IPS-NIHi7 (cell line): ENCODE measurements around the gene SIPA1L3.
A peak's percentile ranks its signal among the peaks of the same experiment; 100 is the strongest.
"Not testable (repeated sequence)": the region's sequence is repeated elsewhere in the genome, so short reads cannot be mapped to it uniquely, and the experiment has no call there.

Experiments used
- DNase-seq: peaks from one replicate; pipeline ENCODE4 v3.0.0; 2012; ENCODE audit warnings: mixed read lengths; ENCODE audit errors: extremely low spot score

Gene SIPA1L3

DNA sequence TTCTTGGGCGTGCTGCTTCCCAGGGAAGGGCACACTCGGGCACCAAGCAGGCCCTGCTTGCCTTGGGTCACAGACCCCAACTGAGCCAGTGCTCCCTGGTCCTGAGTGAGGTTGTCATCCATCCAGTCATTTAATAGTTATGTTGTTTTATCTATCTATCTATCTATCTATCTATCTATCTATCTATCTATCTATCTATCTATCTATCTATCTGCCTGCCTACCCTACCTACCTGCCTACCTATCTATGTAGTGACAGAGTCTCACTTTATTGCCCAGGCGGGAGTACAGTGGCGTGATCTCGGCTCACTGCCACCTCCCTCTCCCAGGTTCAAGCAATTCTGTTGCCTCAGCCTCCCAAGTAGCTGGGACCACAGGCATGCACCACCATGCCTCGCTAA is 164.0 kb downstream of the SIPA1L3 start:
- not testable (repeated sequence) for DNase-seq

- no peak for DNase-seq
These were observed 164.6 kb downstream of the SIPA1L3 start for GRCh38 chr19:38071647-38072046.

DNA sequence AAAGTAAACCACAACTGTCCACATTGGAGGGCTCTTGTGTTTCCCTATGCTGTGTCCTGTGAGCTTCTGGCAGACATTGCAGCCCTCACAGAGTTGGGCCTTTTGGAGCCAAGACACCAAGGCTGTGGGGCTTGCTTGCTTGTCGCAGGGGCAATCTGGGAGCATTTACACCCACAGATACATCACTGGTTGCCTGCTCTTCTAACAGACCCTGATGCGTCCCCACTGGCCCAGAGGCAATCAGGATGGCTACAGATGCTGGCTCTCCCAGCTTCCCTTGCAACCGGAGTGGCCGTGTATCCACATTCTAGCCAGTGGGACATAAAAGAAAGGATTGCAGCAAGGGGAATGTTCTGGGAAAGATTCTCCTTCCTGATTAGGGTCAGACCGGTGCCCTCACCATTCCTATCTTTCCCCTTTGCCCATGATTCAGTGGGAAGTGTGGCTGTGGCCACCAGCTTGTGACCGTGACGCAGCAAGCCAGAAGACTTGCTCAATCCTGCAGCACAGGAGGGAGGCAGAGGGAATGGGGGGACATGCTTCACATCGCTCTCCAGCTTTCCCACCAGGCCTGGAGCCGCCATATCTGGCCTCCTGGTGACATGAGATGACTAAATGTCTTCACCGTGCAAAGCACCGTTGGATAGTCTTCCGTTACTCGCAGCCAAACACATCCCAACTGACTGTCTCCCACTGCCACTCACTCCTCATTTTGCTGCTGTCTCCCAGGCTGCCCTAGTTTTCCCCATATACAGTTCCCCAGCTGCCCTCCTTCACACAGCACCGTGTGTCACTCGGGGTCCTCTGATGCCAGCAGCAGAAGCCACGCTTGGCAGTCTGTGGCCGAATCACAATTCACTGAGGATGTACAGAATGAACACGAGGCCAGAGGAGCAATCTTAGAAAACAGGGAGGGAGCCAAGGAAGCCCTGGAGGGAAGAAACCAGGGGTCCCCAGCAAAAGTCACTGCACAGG is 166.1 kb downstream of the SIPA1L3 start:
- no peak for DNase-seq

- DNase-seq: peak; percentile 87
These were observed 167.1 kb downstream of the SIPA1L3 start for GRCh38 chr19:38073841-38074685.

GRCh38 chr19:38076337-38076736 is 169.3 kb downstream of the SIPA1L3 start:
- DNase-seq: no peak

DNA sequence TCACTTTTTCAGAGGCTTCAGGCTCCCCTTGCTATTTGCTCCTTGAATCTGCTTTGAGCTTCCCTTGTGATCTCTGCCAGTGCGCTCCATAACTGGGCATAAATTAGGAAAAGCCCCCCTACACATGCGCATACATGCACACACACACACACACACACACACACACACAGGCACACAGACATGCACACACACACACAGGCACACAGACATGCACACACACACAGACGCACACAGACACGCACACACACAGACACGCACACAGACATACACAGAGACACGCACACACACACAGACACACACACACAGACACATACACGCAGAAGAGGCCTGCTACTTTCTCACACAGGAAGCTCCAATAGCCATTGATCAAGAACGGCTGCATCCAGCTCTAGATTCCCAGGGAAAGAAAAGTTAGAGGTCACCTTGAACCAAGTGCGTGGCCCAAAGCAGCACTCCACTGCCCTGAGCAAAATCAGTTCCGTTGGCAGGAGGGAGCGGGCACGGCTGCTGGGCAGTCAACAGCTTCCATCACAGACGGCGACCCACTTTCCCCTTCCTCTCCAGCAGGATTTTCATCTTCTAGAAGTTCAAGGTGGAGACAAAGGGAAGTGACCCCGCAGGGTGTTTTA is 171.4 kb downstream of the SIPA1L3 start:
- no peak for DNase-seq

- no peak for DNase-seq
These were observed 172.9 kb downstream of the SIPA1L3 start for GRCh38 chr19:38079926-38080380.

GRCh38 chr19:38081547-38082255 is 174.7 kb downstream of the SIPA1L3 start:
- no peak for DNase-seq

DNA sequence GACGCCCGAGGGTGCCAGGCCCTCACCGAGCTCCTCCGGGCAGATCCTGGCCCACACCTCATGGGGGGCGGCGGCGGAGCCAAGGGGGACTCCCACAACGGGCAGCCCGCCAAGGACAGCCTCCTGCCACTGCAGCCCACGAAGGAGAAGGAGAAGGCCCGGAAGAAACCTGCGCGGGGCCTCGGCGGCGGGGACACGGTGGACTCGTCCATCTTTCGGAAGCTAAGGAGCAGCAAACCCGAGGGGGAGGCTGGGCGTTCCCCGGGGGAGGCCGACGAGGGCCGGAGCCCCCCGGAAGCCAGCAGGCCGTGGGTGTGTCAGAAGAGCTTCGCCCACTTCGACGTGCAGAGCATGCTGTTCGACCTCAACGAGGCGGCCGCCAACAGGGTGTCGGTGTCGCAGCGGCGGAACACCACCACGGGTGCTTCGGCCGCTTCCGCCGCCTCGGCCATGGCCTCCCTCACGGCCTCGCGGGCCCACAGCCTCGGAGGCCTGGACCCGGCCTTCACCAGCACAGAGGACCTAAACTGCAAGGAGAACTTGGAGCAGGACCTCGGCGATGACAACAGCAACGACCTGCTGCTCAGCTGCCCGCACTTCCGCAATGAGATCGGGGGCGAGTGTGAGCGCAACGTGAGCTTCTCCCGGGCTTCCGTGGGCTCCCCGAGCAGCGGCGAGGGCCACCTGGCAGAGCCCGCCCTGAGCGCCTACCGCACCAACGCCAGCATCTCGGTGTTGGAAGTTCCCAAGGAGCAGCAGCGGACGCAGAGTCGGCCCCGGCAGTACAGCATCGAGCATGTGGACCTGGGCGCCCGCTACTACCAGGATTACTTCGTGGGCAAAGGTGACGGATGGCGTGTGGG is 175.5 kb downstream of the SIPA1L3 start:
- DNase-seq: no peak

- DNase-seq: no peak
These were observed 177.2 kb downstream of the SIPA1L3 start for GRCh38 chr19:38084196-38084595.

- DNase-seq: no peak
These were observed 182.4 kb downstream of the SIPA1L3 start for GRCh38 chr19:38089440-38089839.

GRCh38 chr19:38093154-38093553 is 186.1 kb downstream of the SIPA1L3 start:
- no peak for DNase-seq

GRCh38 chr19:38093587-38093986 is 186.6 kb downstream of the SIPA1L3 start:
- DNase-seq: no peak

DNA sequence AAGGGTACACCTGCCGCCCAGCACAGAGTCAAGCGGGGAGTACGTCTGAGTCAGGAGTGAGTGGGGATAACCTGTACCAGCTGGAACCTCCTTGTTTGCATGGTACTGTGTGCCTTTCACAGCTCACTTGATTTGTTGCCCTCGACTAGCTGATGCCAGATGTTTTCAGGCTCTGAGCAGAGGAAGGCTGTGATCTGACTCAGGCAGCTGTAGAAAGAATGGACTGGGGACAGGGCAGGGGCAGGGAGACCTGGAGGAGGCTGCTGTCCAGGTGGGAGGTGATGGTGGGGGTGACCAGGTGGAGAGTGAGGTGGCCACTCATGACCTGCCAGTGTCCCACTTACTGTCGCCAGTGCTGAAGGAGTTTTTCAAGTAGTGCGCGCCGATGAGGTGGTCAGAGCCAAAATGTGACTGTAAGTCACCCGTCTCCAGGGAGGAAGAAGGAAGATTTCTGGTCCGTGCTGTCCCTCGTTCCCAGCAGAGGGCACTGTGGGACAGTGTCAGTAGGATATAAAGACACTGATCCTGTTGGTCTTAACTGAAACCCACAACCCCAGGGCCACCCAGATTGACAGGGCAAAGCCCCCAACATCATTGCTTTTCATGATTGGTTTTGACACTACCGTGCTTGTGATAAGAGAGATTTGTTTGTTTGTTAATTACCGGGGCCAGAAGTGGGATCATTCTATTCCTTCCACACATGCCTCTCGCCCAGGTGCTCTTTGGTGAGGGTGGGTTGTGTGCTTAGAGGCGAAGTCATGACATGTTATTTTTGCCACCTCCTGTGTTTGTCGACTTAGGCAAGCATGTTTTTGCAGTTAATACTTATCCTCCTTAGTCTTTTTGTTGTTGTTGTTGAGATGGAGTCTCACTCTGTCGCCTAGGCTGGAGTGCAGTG is 188.7 kb downstream of the SIPA1L3 start:
- DNase-seq: peak; percentile 90

- no peak for DNase-seq
These were observed 193.0 kb downstream of the SIPA1L3 start for GRCh38 chr19:38099966-38100365.

DNA sequence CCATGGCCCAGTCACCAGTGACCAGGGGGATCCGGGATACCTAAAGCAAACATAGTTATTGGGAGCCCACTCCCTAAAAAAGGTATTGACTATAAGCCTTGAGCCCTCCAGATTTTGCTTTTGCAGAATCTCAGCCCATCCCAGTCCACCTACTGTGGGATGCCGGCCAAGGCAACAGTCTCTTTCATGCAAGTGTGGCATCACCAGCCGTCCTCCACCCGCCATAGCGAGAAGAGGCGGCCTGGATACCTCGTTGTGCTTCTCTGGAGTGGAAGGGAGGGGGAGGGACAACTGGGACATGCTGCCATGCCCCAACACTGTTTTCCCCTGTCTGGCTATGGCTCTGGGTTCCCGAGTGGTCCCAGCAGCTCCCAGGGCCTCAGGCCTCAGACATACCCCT is 193.6 kb downstream of the SIPA1L3 start:
- DNase-seq: no peak

- DNase-seq: no peak
These were observed 194.7 kb downstream of the SIPA1L3 start for GRCh38 chr19:38101723-38102122.

DNA sequence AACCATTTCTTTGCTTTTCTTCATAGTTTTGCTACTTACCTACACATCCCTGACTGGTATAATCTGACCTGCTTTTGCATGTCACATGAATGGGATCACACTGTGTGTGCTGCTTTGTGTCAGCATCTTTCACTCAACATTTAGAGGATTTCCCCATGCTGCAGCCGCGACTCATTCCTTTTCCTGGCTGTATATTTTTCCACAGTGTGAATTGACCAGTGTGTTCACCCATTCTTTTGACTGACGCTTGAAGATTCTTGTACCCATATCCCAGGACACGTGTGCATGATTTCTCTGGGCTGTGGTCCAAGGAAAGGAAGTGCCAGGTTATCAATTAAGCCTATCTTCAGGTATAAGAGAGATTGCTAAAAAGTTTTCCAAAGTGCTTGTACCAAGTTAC is 198.6 kb downstream of the SIPA1L3 start:
- no peak for DNase-seq

DNA sequence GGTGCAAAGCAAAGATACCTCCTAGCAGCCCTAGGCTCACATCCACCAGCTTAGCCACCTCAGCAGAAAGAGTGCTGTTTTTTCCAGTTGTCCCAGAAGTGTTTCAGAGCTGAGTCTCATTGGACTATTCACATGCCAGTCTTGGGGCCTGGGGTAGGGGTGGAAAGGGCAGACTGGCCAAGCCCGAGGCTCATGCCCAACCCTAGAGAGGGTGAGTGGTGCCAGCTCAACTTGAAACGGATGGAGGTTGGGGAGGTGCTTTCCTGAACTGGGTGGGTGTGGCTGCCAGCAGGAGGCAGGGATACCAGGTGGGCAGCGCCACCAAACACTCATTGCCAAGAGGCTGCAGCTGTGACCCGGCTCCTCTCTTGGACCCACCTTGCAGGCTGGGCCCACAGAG is 200.1 kb downstream of the SIPA1L3 start:
- DNase-seq: no peak
